Measurements from ENCODE around the gene GRK4.
"Not testable (repeated sequence)": the region's sequence is repeated elsewhere in the genome, so short reads cannot be mapped to it uniquely, and the experiment has no call there.

GRK4 gene

DNA sequence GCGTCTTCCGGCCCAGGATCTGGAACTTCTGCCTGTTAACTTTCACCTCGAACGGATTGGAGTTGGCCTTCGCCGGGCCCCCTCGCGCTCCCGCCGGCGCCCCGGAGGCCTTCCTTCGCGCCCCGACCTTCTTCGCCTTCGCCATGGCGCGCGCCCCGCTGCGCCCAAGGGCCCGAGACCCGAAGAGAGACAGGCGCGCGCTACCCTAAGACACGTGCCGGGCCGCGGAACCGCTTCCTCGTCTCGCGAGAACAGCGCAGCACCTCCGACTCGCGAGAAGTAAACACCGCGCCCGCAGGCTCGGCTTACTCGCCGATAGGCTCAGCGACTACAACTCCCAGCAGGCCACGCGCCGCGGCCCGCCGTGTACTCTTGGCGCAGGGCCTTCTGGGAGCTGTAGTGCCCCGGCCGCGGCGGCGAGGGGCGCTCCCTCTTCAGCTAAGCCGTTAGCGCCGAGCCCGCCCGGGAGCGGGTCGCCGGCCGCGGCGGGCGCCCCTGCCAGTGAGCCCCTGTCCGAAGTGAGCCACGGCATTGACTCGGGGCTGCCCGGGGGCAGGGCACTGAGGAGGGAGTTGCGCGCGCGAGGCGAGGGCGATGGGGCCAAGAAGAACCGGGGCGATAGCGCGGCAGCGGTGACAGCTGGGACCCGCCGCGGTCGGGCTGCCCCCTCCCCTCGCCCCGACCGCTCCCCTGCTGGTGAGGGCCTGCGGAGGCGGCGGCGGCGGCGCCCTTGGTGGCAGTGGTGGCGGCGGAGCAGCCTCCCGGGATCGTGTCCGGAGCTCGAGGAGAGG lies at the start of gene GRK4, which contains the start of gene NOP14:
Gene GRK4, plus strand, starts transcription at position 397 of the 791 bp plus-strand sequence. CDS start 500 bp downstream, outside the sequence.
Gene NOP14, minus strand, starts transcription at position 232 of the 791 bp plus-strand sequence. Its CDS starts 87 bp downstream, at position 145.
- peak; percentile 94 to 96 for DNase-seq

DNA sequence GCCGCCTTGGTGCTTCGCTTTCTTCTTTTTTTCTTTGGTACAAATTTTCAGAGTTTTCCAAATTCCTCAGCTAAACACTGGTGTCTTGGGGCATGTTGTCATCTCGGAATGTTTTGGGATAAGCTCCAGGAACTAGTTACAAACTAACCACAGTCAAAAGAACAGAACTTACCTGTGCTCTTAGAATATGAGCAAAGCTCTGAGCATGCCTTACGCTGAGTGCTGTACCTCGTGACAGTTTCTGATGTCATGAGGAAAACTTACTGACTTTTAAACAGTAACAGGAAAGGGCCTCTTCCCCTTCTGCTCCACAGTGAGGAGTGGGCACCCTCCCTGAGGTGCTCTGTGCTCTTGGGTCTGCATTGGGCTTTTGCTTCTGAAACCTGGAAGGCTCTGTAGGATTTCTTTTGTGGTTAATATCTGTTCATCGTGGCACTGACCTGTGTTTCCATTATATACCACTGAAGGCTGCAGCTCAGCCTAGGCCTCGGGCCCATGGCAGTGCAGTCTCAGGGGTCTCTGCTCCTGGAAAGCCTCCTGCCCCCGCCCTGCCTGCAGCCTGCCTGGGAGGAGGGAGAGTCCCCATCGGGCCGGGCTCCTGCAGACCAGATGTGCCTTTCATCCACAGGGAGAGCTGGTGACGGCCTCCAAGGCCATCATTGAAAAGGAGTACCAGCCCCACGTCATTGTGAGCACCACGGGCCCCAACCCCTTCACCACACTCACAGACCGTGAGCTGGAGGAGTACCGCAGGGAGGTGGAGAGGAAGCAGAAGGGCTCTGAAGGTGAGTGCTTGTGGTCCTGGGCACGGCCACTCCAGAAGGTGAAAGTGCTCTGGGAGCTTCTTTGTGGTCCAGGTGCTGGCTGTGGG lies 48.9 kb upstream of the GRK4 start:
- DNase-seq = no peak

DNA sequence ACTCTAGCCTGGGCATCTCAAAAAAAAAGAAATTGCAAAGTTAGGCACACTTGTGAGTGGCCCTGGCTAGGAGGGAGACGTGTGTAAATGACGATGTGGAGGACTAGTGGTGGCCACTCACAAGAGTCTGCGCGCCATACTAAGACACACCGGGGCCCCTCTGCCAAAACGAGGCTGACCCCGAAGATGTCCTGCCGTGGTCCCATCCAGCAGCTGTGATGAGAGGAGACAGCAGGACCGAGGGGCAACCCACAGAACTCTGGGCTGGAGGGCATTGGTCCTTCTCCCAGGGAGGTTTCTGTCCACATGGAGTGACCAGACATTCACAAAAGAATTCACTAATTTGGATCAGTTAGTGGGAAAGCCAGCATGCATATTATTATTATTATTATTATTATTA lies 47.6 kb upstream of the GRK4 start:
- DNase-seq = no peak

DNA sequence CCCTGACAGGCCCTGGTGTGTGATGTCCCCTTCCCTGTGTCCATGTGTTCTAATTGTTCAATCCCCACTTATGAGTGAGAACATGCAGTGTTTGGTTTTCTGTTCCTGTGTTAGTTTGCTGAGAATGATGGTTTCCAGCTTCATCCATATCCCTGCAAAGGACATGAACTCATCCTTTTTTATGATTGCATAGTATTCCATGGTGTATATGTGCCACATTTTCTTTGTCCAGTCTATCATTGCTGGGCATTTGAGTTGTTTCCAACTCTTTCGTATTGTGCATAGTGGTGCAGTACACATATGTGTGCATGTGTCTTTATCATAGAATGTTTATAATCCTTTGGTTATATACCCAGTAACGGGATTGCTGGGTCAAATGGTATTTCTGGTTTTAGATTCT lies 46.7 kb upstream of the GRK4 start:
- not testable (repeated sequence) for DNase-seq

DNA sequence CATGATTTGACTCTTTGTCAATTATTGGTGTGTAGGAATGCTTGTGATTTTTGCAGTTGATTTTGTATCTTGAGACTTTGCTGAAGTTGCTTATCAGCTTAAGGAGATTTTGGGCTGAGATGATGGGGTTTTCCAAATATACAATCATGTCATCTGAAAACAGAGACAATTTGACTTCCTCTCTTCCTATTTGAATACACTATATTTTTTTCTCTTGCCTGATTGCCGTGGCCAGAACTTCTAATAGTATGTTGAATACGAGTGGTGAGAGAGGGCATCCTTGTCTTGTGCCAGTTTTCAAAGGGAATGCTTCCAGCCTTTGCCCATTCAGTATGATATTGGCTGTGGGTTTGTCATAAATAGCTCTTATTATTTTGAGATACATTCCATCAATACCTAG lies 45.1 kb upstream of the GRK4 start:
- DNase-seq = not testable (repeated sequence)

DNA sequence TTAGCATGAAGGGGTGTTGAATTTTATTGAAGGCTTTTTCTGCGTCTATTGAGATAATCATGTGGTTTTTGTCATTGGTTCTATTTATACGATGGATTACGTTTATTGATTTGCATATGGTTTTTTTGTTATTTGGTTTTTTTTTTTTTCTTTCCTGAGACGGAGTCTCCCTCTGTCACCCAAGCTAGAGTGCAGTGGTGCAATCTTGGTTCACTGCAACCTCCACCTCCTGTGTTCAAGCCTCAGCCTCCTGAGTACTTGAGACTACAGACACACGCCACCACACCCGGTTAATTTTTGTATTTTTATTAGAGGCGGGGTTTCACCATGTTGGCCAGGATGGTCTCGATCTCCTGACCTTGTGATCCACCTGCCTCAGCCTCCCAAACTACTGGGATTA lies 44.7 kb upstream of the GRK4 start:
- not testable (repeated sequence) for DNase-seq

DNA sequence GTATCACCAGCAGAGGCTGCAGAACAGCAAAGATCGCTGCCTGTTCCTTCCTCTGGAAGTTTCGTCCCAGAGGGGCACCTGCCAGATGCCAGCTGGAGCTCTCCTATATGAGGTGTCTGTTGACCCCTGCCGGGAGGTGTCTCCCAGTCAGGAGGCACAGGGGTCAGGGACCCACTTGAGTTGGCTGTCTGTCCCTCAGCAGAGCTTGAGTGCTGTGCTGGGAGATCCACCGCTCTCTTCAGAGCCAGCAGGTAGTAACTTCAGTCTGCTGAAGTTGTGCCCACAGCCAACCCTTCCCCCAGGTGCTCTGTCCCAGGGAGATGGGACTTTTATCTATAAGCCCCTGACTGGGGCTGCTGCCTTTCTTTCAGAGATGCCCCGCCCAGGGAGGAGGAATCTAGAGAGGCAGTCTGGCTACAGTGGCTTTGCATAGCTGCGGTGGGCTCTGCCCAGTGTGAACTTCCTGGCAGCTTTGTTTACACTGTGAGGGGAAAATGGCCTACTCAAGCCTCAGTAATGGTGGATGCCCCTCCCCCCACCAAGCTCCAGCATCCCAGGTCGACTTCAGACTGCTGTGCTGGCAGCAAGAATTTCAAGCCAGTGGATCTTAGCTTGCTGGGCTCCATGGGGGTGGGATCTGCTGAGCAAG lies 40.8 kb upstream of the GRK4 start:
- DNase-seq = not testable (repeated sequence)

DNA sequence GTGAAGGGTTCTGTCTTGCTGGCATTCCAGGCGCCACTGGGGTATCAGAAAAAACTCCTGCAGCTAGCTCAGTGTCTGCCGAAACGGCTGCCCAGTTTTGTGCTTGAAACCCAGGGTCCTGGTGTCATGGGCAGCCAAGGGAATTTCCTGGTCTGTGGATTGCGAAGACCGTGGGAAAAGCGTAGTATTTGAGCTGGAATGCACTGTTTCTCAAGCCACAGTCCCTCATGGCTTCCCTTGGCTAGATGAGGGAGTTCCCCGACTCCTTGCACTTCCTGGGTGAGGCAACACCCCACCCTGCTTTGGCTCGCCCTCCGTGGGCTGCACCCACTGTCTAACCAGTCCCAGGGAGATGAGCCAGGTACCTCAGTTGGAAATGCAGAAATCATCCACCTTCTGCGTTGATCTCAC lies 40.2 kb upstream of the GRK4 start:
- DNase-seq = no peak

DNA sequence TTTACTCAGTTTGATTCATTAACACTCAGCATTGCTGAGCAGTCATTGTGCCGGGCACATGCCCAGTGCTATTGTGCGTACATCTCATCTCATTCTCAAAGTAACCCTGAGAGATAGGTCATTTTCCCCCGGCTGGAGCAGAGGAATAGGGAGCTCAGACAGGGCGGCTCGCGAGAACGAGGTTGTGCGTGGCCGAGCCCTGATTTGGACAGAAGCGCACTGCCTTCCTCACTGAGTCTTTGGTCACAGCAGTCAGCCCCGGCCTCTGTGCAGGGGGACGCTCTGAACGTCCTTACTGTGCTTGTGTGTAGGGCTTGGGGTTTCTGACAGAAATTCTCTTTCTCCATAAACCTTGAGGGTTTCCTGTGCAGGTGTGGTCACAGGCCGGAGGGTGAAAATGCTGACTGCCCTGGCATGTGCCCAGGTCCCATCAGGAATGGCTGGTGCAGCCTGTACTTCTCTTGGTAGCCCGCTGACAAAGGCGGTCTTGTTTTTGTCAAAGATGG lies 39.6 kb upstream of the GRK4 start:
- no peak for DNase-seq

DNA sequence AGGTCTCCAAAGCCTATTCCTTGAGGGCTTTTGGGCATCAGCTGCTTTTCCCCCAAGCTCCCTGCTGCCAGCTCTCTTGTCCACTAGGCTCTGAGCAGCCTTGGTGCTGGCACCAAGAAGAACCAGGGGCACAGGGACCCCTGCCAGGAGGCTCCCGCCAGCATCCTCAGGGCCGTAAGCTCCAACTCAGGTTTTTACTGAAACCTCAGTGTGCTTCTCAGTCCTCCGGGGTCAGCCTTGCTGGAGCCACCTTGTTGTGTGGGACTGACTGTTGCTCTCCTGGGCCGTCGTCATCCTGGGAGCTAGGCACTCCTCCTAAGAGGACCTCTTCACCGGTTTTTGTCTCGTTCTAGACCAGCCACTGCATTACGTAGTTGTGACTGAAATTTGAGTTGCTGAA lies 39.1 kb upstream of the GRK4 start:
- no peak for DNase-seq

DNA sequence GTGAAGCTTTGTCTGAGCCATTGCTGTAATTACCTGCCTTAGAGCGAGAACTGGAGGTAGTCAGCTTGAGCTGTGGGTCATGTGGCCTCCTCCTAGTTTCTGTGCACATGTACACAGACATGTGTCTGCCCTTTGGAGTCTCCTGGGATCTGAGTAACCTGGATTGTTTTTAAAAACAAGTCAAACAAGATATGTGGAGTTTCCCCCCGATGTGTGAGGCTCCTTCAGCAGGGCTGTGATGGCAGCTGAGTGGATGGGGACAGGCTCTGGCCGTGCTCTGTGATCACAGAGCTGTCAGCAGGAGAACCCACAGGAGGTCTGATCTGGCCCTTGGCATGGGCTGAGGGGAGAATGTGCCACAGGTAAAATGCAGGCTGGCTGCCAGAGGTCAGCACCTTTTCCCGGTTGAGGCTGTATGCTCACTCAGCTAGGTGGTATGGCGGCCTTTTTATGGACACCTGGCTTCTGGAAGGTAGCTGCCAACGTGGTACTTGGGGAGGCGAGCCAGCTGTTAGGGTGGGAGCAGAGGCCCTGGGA lies 38.5 kb upstream of the GRK4 start:
- DNase-seq = no peak

DNA sequence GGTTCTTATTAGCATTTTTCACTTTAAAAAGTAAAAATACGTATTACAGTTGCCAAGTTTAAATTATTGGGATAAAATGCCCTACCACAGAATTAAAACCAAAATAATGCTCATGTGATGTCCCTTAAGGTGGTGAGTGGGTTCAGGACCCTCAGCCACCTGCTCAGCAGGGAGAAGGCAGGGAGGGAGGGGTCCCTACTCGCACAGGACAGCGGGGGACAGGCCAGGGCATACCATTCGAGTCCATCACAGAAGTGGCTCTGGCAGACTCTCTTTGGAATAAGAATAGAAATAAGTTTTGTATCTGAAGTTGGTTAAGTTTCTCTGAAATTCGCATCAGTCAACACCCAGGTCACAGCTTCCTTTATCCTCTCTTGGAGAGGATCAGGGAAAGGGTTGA lies 37.9 kb upstream of the GRK4 start:
- no peak for DNase-seq

DNA sequence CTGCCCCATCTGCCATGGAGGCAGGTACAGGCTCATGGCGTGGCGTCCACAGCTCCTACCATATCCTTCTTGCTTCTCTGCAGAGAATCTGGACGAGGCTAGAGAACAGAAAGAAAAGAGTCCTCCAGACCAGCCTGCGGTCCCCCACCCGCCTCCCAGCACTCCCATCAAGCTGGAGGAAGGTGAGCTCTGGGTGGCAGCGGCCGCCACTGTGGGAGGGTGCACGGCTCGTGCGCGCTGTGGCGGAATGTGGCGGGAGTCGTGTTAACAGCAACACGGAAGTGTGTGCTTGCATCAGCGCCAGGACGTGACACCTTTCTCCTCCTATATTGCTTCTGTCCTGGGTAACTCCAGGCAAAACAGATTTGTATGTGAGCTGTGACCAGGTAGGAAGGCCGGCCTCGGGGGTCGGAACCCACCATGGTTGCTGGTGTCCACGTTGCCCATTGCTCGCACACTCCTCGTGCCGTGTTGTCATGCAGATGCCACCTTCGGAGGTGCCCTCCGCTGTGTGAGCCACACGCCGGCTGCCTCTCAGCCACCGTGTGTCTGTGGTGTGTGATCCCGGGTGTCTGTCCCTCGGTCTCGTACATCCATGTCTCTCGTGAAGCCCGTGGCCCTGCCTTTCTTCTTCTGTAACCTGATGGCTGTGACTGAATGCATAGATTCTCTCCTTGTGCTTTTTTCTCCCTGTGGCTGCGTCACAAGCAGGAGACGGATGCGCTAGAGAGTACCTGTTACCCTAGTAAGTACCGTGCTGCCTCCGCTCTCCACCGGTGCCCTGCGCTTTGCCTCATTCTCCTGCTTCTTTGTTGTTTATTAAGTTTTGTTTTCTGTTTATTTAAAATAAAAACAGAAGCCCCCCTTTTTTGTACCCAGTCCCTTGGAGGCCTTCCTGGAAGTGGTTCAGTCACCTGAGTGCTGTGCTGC lies 37.2 kb upstream of the GRK4 start:
- DNase-seq = no peak

DNA sequence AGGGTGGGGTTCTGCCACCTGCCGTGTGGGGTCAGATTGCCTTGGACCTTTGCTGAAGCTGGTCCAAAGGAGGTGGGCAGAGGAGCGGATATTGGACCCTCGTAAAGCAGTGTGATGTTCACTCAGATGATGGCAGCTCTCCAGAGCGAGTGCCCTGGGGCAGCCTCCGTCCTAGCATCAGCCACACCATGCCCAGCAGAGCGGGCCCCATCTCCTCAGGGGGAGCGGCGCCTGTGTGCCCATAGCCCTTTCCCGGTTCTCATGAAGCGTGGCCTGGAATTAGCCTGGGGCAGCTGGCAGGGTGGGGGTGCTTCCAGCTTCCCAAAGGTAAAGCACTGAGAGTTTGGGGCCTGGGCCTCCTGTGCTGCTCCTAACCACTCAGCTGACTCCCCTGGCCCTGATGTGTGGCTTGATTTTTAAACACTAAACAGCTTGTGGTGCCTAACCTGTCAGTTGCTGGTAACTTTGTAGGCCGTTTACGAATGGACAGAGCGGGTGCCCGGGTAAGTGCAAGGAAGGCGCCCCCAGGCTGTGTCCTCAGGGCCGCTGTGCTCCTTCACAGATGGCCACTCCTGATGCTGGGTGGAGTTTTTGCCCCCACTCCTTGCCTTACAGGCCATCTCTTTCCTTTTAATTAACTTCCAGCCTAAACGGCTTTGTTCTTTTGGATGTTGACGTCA lies 36.2 kb upstream of the GRK4 start:
- DNase-seq = no peak

DNA sequence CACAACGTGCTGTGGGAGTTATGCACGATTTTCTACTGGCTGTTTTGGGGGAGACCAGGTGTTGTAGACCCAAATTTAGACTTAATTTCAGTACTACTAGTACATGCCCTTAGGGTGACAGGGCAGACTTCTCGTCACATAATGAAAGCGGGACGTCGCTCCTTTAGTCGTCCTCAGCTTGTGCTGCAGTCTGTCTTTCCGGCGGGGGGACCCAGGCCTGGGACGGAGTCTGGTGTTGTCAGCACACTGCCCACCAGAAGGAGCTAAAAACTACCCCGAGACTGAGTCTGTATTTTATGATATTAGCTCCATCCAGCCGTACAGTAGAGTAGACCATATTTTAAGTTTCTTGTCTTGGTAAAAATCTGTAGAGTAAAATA lies 35.7 kb upstream of the GRK4 start:
- DNase-seq = no peak

DNA sequence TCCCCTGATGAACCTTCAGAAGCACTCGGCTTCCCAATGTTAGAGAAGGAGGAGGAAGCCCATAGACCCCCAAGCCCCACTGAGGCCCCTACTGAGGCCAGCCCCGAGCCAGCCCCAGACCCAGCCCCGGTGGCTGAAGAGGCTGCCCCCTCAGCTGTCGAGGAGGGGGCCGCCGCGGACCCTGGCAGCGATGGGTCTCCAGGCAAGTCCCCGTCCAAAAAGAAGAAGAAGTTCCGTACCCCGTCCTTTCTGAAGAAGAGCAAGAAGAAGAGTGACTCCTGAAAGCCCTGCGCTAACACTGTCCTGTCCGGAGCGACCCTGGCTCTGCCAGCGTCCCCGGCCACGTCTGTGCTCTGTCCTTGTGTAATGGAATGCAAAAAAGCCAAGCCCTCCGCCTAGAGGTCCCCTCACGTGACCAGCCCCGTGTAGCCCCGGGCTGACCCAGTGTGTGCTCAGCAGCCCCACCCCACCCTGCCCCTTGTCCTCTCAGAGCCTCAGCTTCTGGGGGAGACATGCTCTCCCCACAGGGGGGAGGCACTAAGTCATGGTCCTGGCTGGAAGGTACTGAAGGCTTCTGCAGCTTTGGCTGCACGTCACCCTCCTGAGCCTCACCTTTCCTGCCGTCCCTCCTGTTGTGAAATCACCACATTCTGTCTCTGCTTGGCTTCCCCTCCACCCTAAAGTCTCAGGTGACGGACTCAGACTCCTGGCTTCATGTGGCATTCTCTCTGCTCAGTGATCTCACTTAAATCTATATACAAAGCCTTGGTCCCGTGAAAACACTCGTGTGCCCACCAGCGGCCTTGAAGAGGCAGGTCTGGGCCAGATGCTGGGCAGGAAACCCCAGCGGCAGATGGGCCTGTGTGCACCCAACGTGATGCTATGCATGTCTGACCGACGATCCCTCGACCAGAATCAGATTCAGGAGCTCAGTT lies 34.9 kb upstream of the GRK4 start:
- no peak for DNase-seq

DNA sequence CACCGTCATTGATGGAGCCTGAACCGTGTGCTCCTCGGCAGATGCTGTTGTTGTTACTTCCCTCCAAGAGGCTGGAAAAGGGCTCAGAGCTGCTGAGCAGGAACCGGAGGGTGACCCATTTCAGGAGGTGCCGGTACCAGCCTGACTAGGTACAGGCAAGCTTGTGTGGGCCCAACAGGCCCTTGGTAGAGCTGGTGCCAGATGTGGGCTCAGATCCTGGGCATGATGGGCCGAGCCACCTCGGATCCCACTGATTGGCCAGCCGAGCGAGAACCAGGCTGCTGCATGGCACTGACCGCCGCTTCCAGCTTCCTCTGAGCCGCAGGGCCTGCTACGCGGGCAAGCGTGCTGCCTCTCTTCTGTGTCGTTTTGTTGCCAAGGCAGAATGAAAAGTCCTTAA lies 33.9 kb upstream of the GRK4 start:
- no peak for DNase-seq

DNA sequence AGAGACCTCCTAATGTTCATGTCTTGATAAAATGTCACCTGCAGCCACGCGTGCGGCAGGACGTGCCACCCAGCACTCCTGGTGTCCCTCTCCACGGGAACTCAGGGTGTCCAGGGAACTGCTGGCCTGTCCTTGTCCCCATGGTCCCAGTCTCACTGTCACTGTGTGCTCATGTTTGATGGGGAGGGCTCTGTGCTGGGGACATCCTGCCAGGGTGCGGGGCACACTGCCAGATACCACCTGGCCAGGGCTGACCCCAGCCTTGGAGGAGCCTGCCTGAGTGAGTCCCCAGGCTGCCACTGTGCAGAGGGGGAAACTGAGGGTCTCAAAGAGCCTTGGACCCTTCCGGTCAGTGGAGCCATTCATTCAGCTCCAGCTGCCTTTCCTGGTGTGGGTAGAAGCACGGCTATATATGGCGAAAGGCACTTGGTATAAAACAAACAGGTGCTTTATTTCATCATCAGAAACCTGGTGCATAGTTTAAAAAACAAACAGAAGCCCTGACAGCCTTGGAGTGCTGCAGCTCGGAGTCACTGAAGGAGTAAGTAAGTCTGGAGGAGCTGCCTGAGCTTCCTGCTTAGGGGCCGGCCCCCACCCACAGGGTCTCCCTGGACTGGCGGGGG lies 33.1 kb upstream of the GRK4 start:
- no peak for DNase-seq

DNA sequence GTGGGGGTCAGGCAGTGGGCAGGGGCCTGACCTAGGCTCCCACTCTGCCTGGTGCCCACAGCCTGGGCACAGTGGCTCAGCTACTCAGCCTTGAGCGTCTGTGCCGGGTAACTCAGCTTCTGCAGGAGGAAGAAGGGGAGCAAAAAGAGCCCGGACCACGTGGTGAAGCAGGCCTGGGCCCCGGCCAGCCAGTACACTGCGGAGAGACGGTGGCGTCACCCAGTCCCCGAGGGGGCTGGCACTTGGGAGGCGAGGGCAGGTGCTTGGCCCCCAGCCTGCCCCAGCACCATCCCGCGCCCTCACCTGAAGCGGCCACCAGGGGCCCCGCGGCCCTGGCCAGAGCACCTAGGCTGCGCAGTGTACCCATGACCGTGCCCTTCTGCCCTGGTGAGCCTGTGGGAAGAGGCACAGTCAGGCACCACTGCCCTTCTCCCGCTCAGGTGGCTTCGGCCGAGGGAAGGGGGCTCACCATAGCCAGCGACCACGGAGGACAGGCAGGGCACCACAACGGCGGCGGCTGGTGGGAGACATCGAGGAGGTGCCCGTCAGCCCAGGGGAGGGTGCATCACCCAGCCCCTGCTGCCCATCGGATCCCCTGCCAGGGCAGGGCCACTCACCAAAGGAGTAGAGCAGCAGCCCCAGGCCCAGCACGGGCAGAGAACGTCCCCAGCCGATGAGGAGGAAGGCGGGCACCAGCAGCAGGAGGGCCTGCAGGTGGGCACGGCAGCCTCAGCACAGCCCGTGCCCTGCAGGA lies 32.4 kb upstream of the GRK4 start:
- no peak for DNase-seq

All from stimulated activated CD4-positive, alpha-beta T cell treated with anti-CD3 and anti-CD28 coated beads, Interleukin-2, amount 100 ng/mL, for 48 hours (primary cell).